SK-N-MC (cell line): Measurements from ENCODE around the gene CNTLN.

Experiments used
- EZH2 ChIP-seq: fragments of 200-600 bp; sonication (generic); IDR thresholded peaks from one replicate; pipeline ENCODE4 v1.6.1; 2017; ENCODE audit warnings: antibody characterized with exemption
- FOXP2 ChIP-seq: optimal IDR thresholded peaks from 2 replicates; pipeline ENCODE3; 2011; ENCODE audit warnings: mild to moderate bottlenecking, moderate library complexity; ENCODE audit not compliant: insufficient read depth; ENCODE audit errors: extremely low read length, control extremely low read depth
- POLR2AphosphoS5 ChIP-seq: IDR thresholded peaks from 2 replicates; pipeline ENCODE4 v1.6.1; 2012; ENCODE audit warnings: mild to moderate bottlenecking, low read depth, low read length, borderline replicate concordance

- TF ChIP-seq EZH2 (no peak), POLR2AphosphoS5 (no peak), FOXP2 (no peak)
These were observed 13.5 kb downstream of the CNTLN start for GRCh38 chr9:17148324-17148723.
